ENCODE measurements around the gene POC5.

GRCh38 chr5:75716715-75717081 is 539 bp downstream of the POC5 start:
- TF ChIP-seq HDGF (IDR thresholded peaks at IDR 0.05; ENCODE audit: borderline replicate concordance) (no peak), NFRKB (IDR thresholded peaks at IDR 0.05) (no peak), ZNF384 (IDR thresholded peaks at IDR 0.05) (no peak)

All from HEK293T (cell line).